Liver (tissue), 9 donors: ENCODE data around the gene ECE1. TPM values are rescaled to one million over a fixed set of nuclear protein-coding genes. Genes with fewer than 3 reads are reported as not detected.

ENCODE experiments used
- DNase-seq: peaks from one replicate; pipeline ENCODE4 v3.0.0-alpha.2; 2017; ENCODE audit warnings: low spot score
- H3K27ac ChIP-seq, 2 donors: one replicate each; pipeline ENCODE4 v1.7.0; 2013; ENCODE audit warnings: inconsistent platforms in 2 of 2, low read length in 2 of 2, control low read depth in 1 of 2, low read depth in 1 of 2, mild to moderate bottlenecking in 1 of 2
- H3K27me3 ChIP-seq, 4 donors: one replicate each; pipeline versions ENCODE4 v1.6.1 to v1.7.0; 2013; ENCODE audit warnings: low read length in 3 of 4, inconsistent platforms in 1 of 4, mild to moderate bottlenecking in 1 of 4, moderate library complexity in 1 of 4; ENCODE audit not compliant: control insufficient read depth in 4 of 4, insufficient read depth in 4 of 4
- H3K36me3 ChIP-seq, 4 donors: one replicate each; pipeline versions ENCODE4 v1.6.1 to v1.7.0; 2013; ENCODE audit warnings: low read length in 3 of 4, mild to moderate bottlenecking in 3 of 4, low read depth in 1 of 4, moderate library complexity in 1 of 4; ENCODE audit not compliant: control insufficient read depth in 4 of 4, insufficient read depth in 3 of 4
- H3K4me1 ChIP-seq, 4 donors: one replicate each; pipeline versions ENCODE4 v1.6.1 to v1.7.0; 2013; ENCODE audit warnings: low read length in 3 of 4, mild to moderate bottlenecking in 3 of 4, moderate library complexity in 1 of 4; ENCODE audit not compliant: control insufficient read depth in 4 of 4, insufficient read depth in 4 of 4
- H3K4me3 ChIP-seq, 3 donors: one replicate each; pipeline versions ENCODE4 v1.6.1 to v1.7.0; 2013; ENCODE audit warnings: low read length in 3 of 3, control low read depth in 1 of 3, low read depth in 1 of 3, mild to moderate bottlenecking in 1 of 3
- H3K9ac ChIP-seq, 2 donors: one replicate each; pipeline ENCODE4 v1.7.0; 2013; ENCODE audit warnings: low read length in 2 of 2, mild to moderate bottlenecking in 2 of 2, moderate library complexity in 2 of 2, control low read depth in 1 of 2, low read depth in 1 of 2
- H3K9me3 ChIP-seq, 4 donors: one replicate each; pipeline versions ENCODE4 v1.6.1 to v1.7.0; 2013; ENCODE audit warnings: low read length in 3 of 4; ENCODE audit not compliant: control insufficient read depth in 4 of 4
- ATF3 ChIP-seq: IDR thresholded peaks from 2 replicates; pipeline ENCODE4 v1.6.1; 2016; ENCODE audit warnings: antibody characterized with exemption
- EGR1 ChIP-seq, 2 donors: IDR thresholded peaks; 2 replicates each; pipeline ENCODE4 v1.6.1; 2016 to 2018; ENCODE audit warnings: antibody characterized with exemption in 2 of 2, low read depth in 2 of 2
- FOXA2 ChIP-seq: IDR thresholded peaks from 2 replicates; pipeline ENCODE4 v1.6.1; 2016; ENCODE audit warnings: antibody characterized with exemption
- GABPA ChIP-seq, 2 donors: IDR thresholded peaks in 1 of 2; conservative IDR thresholded peaks in 1 of 2; 2 replicates each; pipeline ENCODE4 v1.6.1; 2016; ENCODE audit warnings: antibody characterized with exemption in 2 of 2, mild to moderate bottlenecking in 1 of 2, moderate library complexity in 1 of 2
- HNF4A ChIP-seq, 2 donors: conservative IDR thresholded peaks; 2 replicates each; pipeline ENCODE4 v1.6.1; 2016; ENCODE audit warnings: antibody characterized with exemption in 2 of 2, mild to moderate bottlenecking in 2 of 2
- MAX ChIP-seq: IDR thresholded peaks from 2 replicates; pipeline ENCODE4 v1.6.1; 2016; ENCODE audit warnings: antibody characterized with exemption
- REST ChIP-seq: IDR thresholded peaks from 2 replicates; pipeline ENCODE4 v1.6.1; 2016; ENCODE audit warnings: antibody characterized with exemption, mild to moderate bottlenecking
- RXRA ChIP-seq, 2 donors: IDR thresholded peaks; 2 replicates each; pipeline ENCODE4 v1.6.1; 2017 to 2018; ENCODE audit warnings: antibody characterized with exemption in 2 of 2, mild to moderate bottlenecking in 1 of 2
- TAF1 ChIP-seq: conservative IDR thresholded peaks from 2 replicates; pipeline ENCODE4 v1.6.1; 2016; ENCODE audit warnings: antibody characterized with exemption, mild to moderate bottlenecking
- YY1 ChIP-seq: IDR thresholded peaks from 2 replicates; pipeline ENCODE4 v1.6.1; 2016; ENCODE audit warnings: antibody characterized with exemption, mild to moderate bottlenecking
- ZBTB33 ChIP-seq: IDR thresholded peaks from 2 replicates; pipeline ENCODE4 v1.6.1; 2016; ENCODE audit warnings: antibody characterized with exemption
- WGBS: extraction: QIAGEN DNeasy Blood & Tissue Kit; methylation state at CpG from one replicate; pipeline ENCODE4 v1.1.7; 2013; 5-methylcytosine and 5-hydroxymethylcytosine counted together
- polyA plus RNA-seq, 2 donors: library from polyadenylated mRNA; stranded (reverse) in 1 of 2; unstranded in 1 of 2; fragments of 200-250 nt in 1 of 2; fragments of >200 nt in 1 of 2; fragmentation: Nextera tagmentation in 1 of 2; extraction: Ambion mirVana in 1 of 2; gene quantifications; one replicate each; pipeline versions ENCODE4 v1.2.1 to v1.2.3, GENCODE V29; 2013 to 2015
- total RNA-seq, 2 donors: library from RNA; depleted of rRNA; stranded (reverse); fragments of >200 nt; gene quantifications; one replicate each; pipeline ENCODE4 v1.2.3, GENCODE V29; 2014
- donor health status: healthy.
- donor health status: healthy.
- donor health status: healthy.
- donor health status: healthy.
- donor health status: healthy.

The ECE1 gene
- total and polyA plus RNA-seq, 4 donors, result 29.3 to 46.4 (median 39.6) TPM

- TF ChIP-seq REST, result no peak
- no peak for TF ChIP-seq MAX
Measured at GRCh38 chr1:21242846-21243245, 47.4 kb downstream of the ECE1 start (continued).

- no peak overlapping the region for H3K27ac ChIP-seq
- WGBS, result 90% methylated on average over 12 of the region's 12 CpGs
- peaks cover 6 to 67% (median 43%) of the 10 kb centered on the region in 4 donors for H3K36me3 ChIP-seq
Measured at GRCh38 chr1:21241771-21242581, 48.3 kb downstream of the ECE1 start.

More at GRCh38 chr1:21241771-21242581, 48.3 kb downstream of the ECE1 start:
- no peak overlapping the region for H3K9ac ChIP-seq
- H3K4me1 ChIP-seq, result peaks cover 0 to 2% (median under 1%) of the 10 kb centered on the region in 4 donors
- H3K9me3 ChIP-seq, result no peaks in the 10 kb centered on the region
- no peaks in the 10 kb centered on the region for H3K27me3 ChIP-seq
- H3K4me3 ChIP-seq, result no peak overlapping the region
- no peak for DNase-seq
- TF ChIP-seq ATF3, result no peak
- no peak for TF ChIP-seq FOXA2
- TF ChIP-seq GABPA (IDR thresholded peaks at IDR 0.05 in 1 of 2, conservative IDR thresholded peaks at IDR 0.05 in 1 of 2), result no peak
- TF ChIP-seq HNF4A (conservative IDR thresholded peaks at IDR 0.05), result no peak
- no peak for TF ChIP-seq REST
- TF ChIP-seq RXRA (IDR thresholded peaks at IDR 0.05), result no peak
- no peak for TF ChIP-seq YY1
- no peak for TF ChIP-seq ZBTB33
- TF ChIP-seq EGR1 (IDR thresholded peaks at IDR 0.05; ENCODE audit: low read depth in 2 of 2), result no peak
- TF ChIP-seq TAF1, result no peak
